Osteoblast (primary cell): Measurements from ENCODE around the gene ZFAND3. TPM values are rescaled to one million over a fixed set of nuclear protein-coding genes. Genes with fewer than 3 reads are reported as not detected.

ENCODE experiments used
- DNase-seq: peaks from one replicate; pipeline ENCODE4 v3.0.0; 2011; ENCODE audit warnings: low spot score, mixed read lengths; ENCODE audit not compliant: insufficient read length; ENCODE audit errors: missing footprints
- H2AFZ ChIP-seq: 2 replicates; pipeline ENCODE4 v1.6.0; 2011; ENCODE audit warnings: mild to moderate bottlenecking, low read length
- H3K27ac ChIP-seq: 2 replicates; pipeline ENCODE4 v1.5.1; 2011; ENCODE audit warnings: mild to moderate bottlenecking, low read depth, low read length, moderate library complexity
- H3K27me3 ChIP-seq: 2 replicates; pipeline ENCODE4 v1.6.0; 2012; ENCODE audit warnings: mild to moderate bottlenecking, control low read depth, inconsistent platforms, low read length, moderate library complexity; ENCODE audit not compliant: insufficient read depth
- H3K36me3 ChIP-seq: 2 replicates; pipeline ENCODE4 v1.5.1; 2011; ENCODE audit warnings: mild to moderate bottlenecking, low read length, control low read depth, moderate library complexity; ENCODE audit not compliant: insufficient read depth
- H3K4me1 ChIP-seq: 2 replicates; pipeline ENCODE4 v1.5.1; 2011; ENCODE audit warnings: mild to moderate bottlenecking, low read length, control low read depth, moderate library complexity; ENCODE audit not compliant: insufficient read depth
- H3K4me2 ChIP-seq: 2 replicates; pipeline ENCODE4 v1.6.0; 2011; ENCODE audit warnings: mild to moderate bottlenecking, low read length; ENCODE audit not compliant: insufficient read depth
- H3K4me3 ChIP-seq: fragments of 200-600 bp; sonication (generic); 3 replicates; pipeline ENCODE4 v1.5.1; 2012; ENCODE audit warnings: mild to moderate bottlenecking, low read length, inconsistent platforms; ENCODE audit not compliant: insufficient read depth
- H3K79me2 ChIP-seq: 2 replicates; pipeline ENCODE4 v1.6.0; 2012; ENCODE audit warnings: mild to moderate bottlenecking, low read length, control low read depth, inconsistent platforms; ENCODE audit not compliant: insufficient read depth
- H3K9me3 ChIP-seq: 2 replicates; pipeline ENCODE4 v1.5.1; 2011; ENCODE audit warnings: low read depth, low read length, control low read depth
- H4K20me1 ChIP-seq: 2 replicates; pipeline ENCODE4 v1.6.0; 2012; ENCODE audit warnings: mild to moderate bottlenecking, low read length, control low read depth; ENCODE audit not compliant: insufficient read depth
- CTCF ChIP-seq: IDR thresholded peaks from 2 replicates; pipeline ENCODE4 v1.5.1; 2011; ENCODE audit warnings: mild to moderate bottlenecking, low read depth, low read length, moderate library complexity; ENCODE audit errors: extremely low read depth
- total RNA-seq: library from RNA; depleted of rRNA; stranded (reverse); fragments of >200 nt; gene quantifications from 2 replicates; pipeline ENCODE4 v1.2.3, GENCODE V29; 2012

Gene ZFAND3
- total RNA-seq, 1 donor: 27.1 TPM

- Histone ChIP-seq H3K9me3 (no peaks in the 10 kb centered on the region), H2AFZ (no peak overlapping the region), H3K27me3 (no peaks in the 10 kb centered on the region), H3K27ac (no peak overlapping the region), H4K20me1 (peaks cover 56% of the 10 kb centered on the region), H3K4me3 (no peak overlapping the region), H3K4me1 (peaks cover 11% of the 10 kb centered on the region), H3K4me2 (no peak overlapping the region), H3K79me2 (peaks cover 52% of the 10 kb centered on the region), H3K36me3 (peaks cover 24% of the 10 kb centered on the region)
- no peak for DNase-seq
- no peak for TF ChIP-seq CTCF
Measured at GRCh38 chr6:38065734-38066305, 246.3 kb downstream of the ZFAND3 start.

GRCh38 chr6:38067263-38067980 is 247.9 kb downstream of the ZFAND3 start:
- H3K79me2 ChIP-seq: peaks cover 57% of the 10 kb centered on the region
- H3K4me3 ChIP-seq: no peak overlapping the region
- H3K27ac ChIP-seq: no peak overlapping the region
- TF ChIP-seq CTCF: no peak
- H3K4me2 ChIP-seq: no peak overlapping the region
- H3K27me3 ChIP-seq: no peaks in the 10 kb centered on the region
- peaks cover 11% of the 10 kb centered on the region for H3K4me1 ChIP-seq
- no peak overlapping the region for H2AFZ ChIP-seq
- no peak for DNase-seq
- H3K9me3 ChIP-seq: no peaks in the 10 kb centered on the region
- H3K36me3 ChIP-seq: peaks cover 13% of the 10 kb centered on the region
- peaks cover 53% of the 10 kb centered on the region for H4K20me1 ChIP-seq

- no peak overlapping the region for H2AFZ ChIP-seq
- no peak for DNase-seq
- peaks cover 4% of the 10 kb centered on the region for H3K36me3 ChIP-seq
- H3K4me1 ChIP-seq: peaks cover 8% of the 10 kb centered on the region
- H3K9me3 ChIP-seq: no peaks in the 10 kb centered on the region
- H3K79me2 ChIP-seq: peaks cover 69% of the 10 kb centered on the region
- no peak overlapping the region for H3K27ac ChIP-seq
- no peaks in the 10 kb centered on the region for H3K27me3 ChIP-seq
- H3K4me3 ChIP-seq: no peak overlapping the region
- TF ChIP-seq CTCF: no peak
- H3K4me2 ChIP-seq: no peak overlapping the region
- peaks cover 54% of the 10 kb centered on the region for H4K20me1 ChIP-seq
Measured at GRCh38 chr6:38068854-38069590, 249.5 kb downstream of the ZFAND3 start.

- Histone ChIP-seq H3K27me3 (no peaks in the 10 kb centered on the region), H4K20me1 (peaks cover 51% of the 10 kb centered on the region), H3K4me1 (peaks cover 18% of the 10 kb centered on the region), H3K4me2 (no peak overlapping the region), H3K36me3 (peaks cover 3% of the 10 kb centered on the region), H3K79me2 (peaks cover 61% of the 10 kb centered on the region), H2AFZ (no peak overlapping the region), H3K9me3 (no peaks in the 10 kb centered on the region), H3K27ac (no peak overlapping the region), H3K4me3 (no peak overlapping the region)
- no peak for TF ChIP-seq CTCF
- no peak for DNase-seq
Measured at GRCh38 chr6:38077488-38078030, 258.0 kb downstream of the ZFAND3 start.
